Measurements from ENCODE around the gene LTA4H.

GRCh38 chr12:95990136-95990535, 45.3 kb downstream of the LTA4H start:
- no peak for TF ChIP-seq CTCF (IDR thresholded peaks at IDR 0.05; ENCODE audit: low read length)
- no peak for TF ChIP-seq EZH2 (optimal IDR thresholded peaks at IDR 0.05; ENCODE audit: low read depth, low read length)
- TF ChIP-seq EZH2phosphoT487 (IDR thresholded peaks at IDR 0.05; ENCODE audit: low read length) = no peak

Measured in MM.1S (cell line).